ENCODE measurements around the gene HIP1R.

- TF ChIP-seq CTCF (IDR thresholded peaks at IDR 0.05; ENCODE audit: low read depth, low read length, poor library complexity, severe bottlenecking) = peak; percentile 71
- no peak for TF ChIP-seq EZH2phosphoT487 (IDR thresholded peaks at IDR 0.05; ENCODE audit: borderline replicate concordance, low read length)
Measured at GRCh38 chr12:122865268-122866231, 30.3 kb downstream of the HIP1R start.

All from DOHH2 (cell line).